ENCODE results near the gene GCKR.

DNA sequence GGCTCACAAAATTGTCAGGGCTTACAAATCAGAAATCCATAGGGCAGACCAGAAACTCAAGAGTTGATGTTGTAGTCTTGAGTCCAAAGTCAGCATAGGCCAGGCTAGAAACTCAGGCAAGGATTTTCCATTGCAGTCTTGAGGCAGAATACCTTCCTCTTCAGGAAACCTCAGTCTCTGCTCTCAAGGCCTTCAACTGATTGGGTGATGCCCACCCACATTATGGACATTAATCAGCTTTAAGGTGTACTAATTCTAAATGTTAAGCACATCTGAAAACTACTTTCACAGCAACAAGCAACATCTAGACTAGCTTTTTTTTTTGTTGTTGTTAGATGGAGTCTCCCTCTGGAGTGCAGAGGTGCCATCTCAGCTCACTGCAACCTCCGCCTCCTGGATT, 54.9 kb downstream of the GCKR start:
- TF ChIP-seq POLR2A (IDR thresholded peaks at IDR 0.05; ENCODE audit: borderline replicate concordance, extremely low read depth, insufficient read depth, insufficient read length) (no peak), RAD21 (IDR thresholded peaks at IDR 0.05; ENCODE audit: low read depth) (no peak), CTCF (IDR thresholded peaks at IDR 0.05 in 2 of 3, conservative IDR thresholded peaks at IDR 0.05 in 1 of 3; ENCODE audit: borderline replicate concordance in 1 of 3, insufficient read depth in 1 of 3, low read depth in 2 of 3, low read length in 2 of 3) (no peak), REST (IDR thresholded peaks at IDR 0.05; ENCODE audit: low read depth) (no peak)
- TF ChIP-seq, protein P1, sequence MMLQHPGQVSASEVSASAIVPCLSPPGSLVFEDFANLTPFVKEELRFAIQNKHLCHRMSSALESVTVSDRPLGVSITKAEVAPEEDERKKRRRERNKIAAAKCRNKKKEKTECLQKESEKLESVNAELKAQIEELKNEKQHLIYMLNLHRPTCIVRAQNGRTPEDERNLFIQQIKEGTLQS (IDR thresholded peaks at IDR 0.05) = no peak

All from HCT116 (cell line).